Measurements from ENCODE around the gene S100A13. TPM values are rescaled to one million over a fixed set of nuclear protein-coding genes. Genes with fewer than 3 reads are reported as not detected.

Gene S100A13
- total RNA-seq, 1 donor from 2014 or later: 16.2 TPM

DNA sequence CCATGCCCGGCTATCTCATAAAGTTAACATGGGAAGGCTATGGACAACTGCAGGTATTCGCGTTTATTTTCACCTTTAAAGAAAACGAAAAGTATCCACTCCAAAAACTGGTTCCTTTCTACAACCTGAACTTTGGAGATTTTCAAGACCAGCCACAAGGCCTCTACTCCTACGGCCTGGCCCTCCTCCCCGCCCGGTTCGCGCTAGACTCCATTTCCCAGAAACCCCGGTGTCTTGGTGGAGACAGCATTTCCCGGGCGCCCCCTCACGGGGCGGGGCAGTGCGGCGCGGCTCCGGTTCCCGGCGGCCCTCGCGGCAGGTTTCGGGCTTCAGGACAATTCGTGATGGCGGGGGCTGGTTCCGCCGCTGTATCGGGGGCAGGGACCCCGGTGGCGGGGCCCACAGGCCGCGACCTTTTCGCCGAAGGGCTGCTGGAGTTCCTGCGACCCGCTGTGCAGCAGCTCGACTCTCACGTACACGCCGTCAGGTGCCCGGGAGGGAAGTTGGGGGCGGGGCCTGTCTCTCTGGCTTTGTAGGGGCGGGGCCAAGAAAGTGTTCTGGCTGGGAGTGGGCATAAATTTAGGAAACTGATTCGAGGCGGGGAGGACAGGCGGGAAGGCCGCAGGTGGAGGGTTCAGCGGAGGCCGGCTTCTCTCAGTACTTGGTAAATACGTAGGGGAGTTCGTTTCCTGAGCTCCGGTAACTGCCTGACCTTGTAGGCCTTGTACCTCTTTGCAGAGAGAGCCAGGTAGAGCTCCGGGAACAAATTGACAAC, 31.3 kb upstream of the S100A13 start, which contains the start of gene SNAPIN:
TSS of gene SNAPIN (plus strand) at position 304 of the 775 bp plus-strand sequence. CDS start at position 345, 41 bp downstream.
- peaks cover 38% of the 10 kb centered on the region for H3K36me3 Mint-ChIP-seq (ENCODE audit: low read depth)
- ChIA-PET CTCF (interaction anchor here (1.6 kb wide), 1 partner anchor 87 kb away, joined by 9 read pairs; no protein-coding TSS in a partner anchor), POLR2A (interaction anchor here (0.6 to 3.2 kb wide), 16 partner anchors 11 to 727 kb away, joined by 3 to 37 read pairs (median 6); partner anchors contain the start of genes CHTOP, ILF2, INTS3 and JTB)
- no peaks in the 10 kb centered on the region for H3K9me3 Mint-ChIP-seq
- H3K4me3 Mint-ChIP-seq: peak within 1 kb of the TSS; percentile 96
- peak within 1 kb of the TSS; percentile 91 for H3K27ac Mint-ChIP-seq
- TF ChIP-seq, protein P1, sequence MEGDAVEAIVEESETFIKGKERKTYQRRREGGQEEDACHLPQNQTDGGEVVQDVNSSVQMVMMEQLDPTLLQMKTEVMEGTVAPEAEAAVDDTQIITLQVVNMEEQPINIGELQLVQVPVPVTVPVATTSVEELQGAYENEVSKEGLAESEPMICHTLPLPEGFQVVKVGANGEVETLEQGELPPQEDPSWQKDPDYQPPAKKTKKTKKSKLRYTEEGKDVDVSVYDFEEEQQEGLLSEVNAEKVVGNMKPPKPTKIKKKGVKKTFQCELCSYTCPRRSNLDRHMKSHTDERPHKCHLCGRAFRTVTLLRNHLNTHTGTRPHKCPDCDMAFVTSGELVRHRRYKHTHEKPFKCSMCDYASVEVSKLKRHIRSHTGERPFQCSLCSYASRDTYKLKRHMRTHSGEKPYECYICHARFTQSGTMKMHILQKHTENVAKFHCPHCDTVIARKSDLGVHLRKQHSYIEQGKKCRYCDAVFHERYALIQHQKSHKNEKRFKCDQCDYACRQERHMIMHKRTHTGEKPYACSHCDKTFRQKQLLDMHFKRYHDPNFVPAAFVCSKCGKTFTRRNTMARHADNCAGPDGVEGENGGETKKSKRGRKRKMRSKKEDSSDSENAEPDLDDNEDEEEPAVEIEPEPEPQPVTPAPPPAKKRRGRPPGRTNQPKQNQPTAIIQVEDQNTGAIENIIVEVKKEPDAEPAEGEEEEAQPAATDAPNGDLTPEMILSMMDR (IDR thresholded peaks at IDR 0.05): no peak
- no peaks in the 10 kb centered on the region for H3K27me3 Mint-ChIP-seq
- peaks cover 14% of the 10 kb centered on the region for H3K4me1 Mint-ChIP-seq
- ATAC-seq (ENCODE audit: low read depth) (peak; percentile 99), DNase-seq (peak; percentile 94)
- intact Hi-C loops (cut with micrococcal nuclease): loop anchor here (1.0 to 5.0 kb wide), 5 partner anchors 13 to 148 kb away; partner anchors contain the start of gene CHTOP

DNA sequence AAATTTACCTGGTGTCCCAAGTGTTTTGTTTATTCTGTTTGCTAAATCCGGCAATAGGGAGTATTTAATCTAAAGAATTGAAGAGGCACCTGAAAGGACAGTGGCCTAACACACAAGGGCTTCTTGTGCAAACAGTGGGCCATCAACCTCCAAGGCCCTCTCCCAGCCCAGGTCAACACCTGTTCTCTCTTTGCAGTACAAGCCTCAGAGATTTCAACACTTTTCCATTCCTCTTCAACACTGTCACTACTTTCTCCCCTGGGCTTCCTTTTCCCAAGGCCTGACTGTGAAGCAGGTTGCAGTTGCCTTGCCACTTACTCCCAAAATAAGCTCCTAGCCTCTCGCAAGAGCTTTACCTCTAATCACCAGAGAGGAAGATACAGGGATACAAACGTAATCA, 28.0 kb upstream of the S100A13 start:
- no peak overlapping the region for H3K4me3 Mint-ChIP-seq
- no peak overlapping the region for H3K27ac Mint-ChIP-seq
- H3K36me3 Mint-ChIP-seq (ENCODE audit: low read depth): peaks cover 8% of the 10 kb centered on the region
- no peaks in the 10 kb centered on the region for H3K9me3 Mint-ChIP-seq
- POLR2A ChIA-PET: interaction anchor here (0.8 kb wide), 1 partner anchor 90 kb away, joined by 3 read pairs; no protein-coding TSS in a partner anchor
- ATAC-seq (ENCODE audit: low read depth) (no peak), DNase-seq (no peak)
- intact Hi-C loops (cut with micrococcal nuclease): loop anchor here (5.0 kb wide), 1 partner anchor 83 kb away; no protein-coding TSS in a partner anchor
- H3K4me1 Mint-ChIP-seq: peaks cover 14% of the 10 kb centered on the region
- H3K27me3 Mint-ChIP-seq: no peaks in the 10 kb centered on the region
- CTCF ChIA-PET: no interaction called here
- TF ChIP-seq, protein P1 (IDR thresholded peaks at IDR 0.05): no peak

DNA sequence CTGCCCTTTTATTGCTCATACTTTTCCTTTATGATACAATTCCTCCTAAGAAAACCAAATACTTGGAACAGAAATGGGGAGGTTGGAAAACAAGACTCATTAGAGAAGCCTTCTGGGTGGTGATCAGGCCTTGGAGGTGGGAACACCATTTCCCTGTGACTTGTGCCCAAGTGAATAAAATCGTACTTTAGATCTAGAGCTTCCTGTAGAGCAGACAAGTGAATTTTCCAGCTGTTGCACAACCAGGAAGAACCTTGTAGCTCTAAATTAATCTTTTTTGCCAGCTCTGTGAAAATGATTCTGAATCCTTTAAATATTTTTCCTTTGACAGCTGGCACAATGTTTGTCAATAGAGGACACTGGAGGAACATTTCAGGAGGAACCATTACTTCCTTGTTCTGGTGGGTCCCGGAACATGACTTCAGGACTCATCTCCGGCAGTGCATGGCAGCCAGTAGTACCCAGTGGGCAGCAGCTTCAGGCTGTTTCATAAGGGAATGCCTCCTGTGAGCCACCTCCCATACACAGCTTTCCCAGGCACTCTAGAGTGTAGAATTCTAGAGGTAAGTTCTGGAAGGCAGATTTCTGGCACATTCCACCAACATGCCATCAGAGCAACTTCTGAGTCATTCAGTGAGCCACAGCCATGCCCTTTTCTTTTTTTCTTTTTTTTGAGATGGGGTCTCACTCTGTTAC, 25.6 kb upstream of the S100A13 start:
- Mint-ChIP-seq H3K27ac (no peak overlapping the region), H3K9me3 (no peaks in the 10 kb centered on the region), H3K27me3 (no peaks in the 10 kb centered on the region), H3K36me3 (ENCODE audit: low read depth) (peaks cover under 1% of the 10 kb centered on the region), H3K4me3 (no peak overlapping the region), H3K4me1 (peaks cover 4% of the 10 kb centered on the region)
- ChIA-PET CTCF (interaction anchor here (1.1 kb wide), 1 partner anchor 9 kb away, joined by 3 read pairs; no protein-coding TSS in a partner anchor), POLR2A (interaction anchor here (0.5 to 2.2 kb wide), 3 partner anchors 13 to 27 kb away, joined by 4 to 12 read pairs (median 8); partner anchors contain the start of gene CHTOP)
- TF ChIP-seq, protein P1 (IDR thresholded peaks at IDR 0.05): no peak
- no peak for ATAC-seq (ENCODE audit: low read depth)
- no peak for DNase-seq
- intact Hi-C loops (cut with micrococcal nuclease): no loop called here

DNA sequence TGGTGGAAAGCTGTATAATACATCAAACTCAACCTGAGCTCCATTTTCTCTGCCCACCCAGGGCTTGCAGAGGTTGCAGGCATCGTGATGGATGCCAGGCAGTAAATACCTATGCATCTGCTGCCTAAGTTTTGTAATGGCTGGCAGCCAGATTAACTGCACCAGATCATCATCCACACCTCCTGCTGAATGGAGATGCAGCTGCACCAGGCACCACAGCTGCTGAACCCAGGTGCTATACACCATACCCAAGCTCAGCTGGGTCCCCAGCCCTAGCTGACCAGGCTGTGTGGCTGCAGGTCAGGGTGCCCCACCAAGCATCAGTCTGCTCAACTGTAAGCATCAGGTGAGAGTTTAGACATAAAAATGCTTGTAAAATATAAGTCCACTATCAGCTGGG, 24.5 kb upstream of the S100A13 start:
- no peak overlapping the region for H3K27ac Mint-ChIP-seq
- ATAC-seq (ENCODE audit: low read depth) (no peak), DNase-seq (no peak)
- peaks cover 9% of the 10 kb centered on the region for H3K36me3 Mint-ChIP-seq (ENCODE audit: low read depth)
- peaks cover 4% of the 10 kb centered on the region for H3K4me1 Mint-ChIP-seq
- no peak overlapping the region for H3K4me3 Mint-ChIP-seq
- no peaks in the 10 kb centered on the region for H3K27me3 Mint-ChIP-seq
- ChIA-PET CTCF (interaction anchor here (1.1 kb wide), 1 partner anchor 8 kb away, joined by 3 read pairs; no protein-coding TSS in a partner anchor), POLR2A (interaction anchor here (2.2 kb wide), 2 partner anchors 12 to 18 kb away, joined by 8 to 12 read pairs; partner anchors contain the start of gene CHTOP)
- no peaks in the 10 kb centered on the region for H3K9me3 Mint-ChIP-seq
- TF ChIP-seq, protein P1 (IDR thresholded peaks at IDR 0.05): no peak
- intact Hi-C loops (cut with micrococcal nuclease): no loop called here
